HEK293T (cell line): ENCODE results near the gene JMJD8.

Source experiments
- ARNT ChIP-seq: fragments of 450-650 bp; IDR thresholded peaks from 2 replicates; pipeline ENCODE4 v1.6.1; 2017; ENCODE audit warnings: mild to moderate bottlenecking
- BHLHE40 ChIP-seq: fragments of 450-650 bp; IDR thresholded peaks from 2 replicates; pipeline ENCODE4 v1.6.1; 2016; ENCODE audit warnings: mild to moderate bottlenecking, moderate library complexity, borderline replicate concordance
- FOXA1 ChIP-seq: fragments of 450-650 bp; IDR thresholded peaks from 2 replicates; pipeline ENCODE4 v1.6.1; 2016; ENCODE audit warnings: mild to moderate bottlenecking
- FOXK2 ChIP-seq: fragments of 450-650 bp; IDR thresholded peaks from 2 replicates; pipeline ENCODE4 v1.6.1; 2016; ENCODE audit warnings: mild to moderate bottlenecking
- FOXM1 ChIP-seq: fragments of 450-650 bp; IDR thresholded peaks from 2 replicates; pipeline ENCODE4 v1.6.1; 2017; ENCODE audit warnings: mild to moderate bottlenecking, borderline replicate concordance
- LEF1 ChIP-seq: fragments of 450-650 bp; IDR thresholded peaks from 2 replicates; pipeline ENCODE4 v1.6.1; 2017; ENCODE audit warnings: mild to moderate bottlenecking, borderline replicate concordance
- NFRKB ChIP-seq: fragments of 450-650 bp; IDR thresholded peaks from 2 replicates; pipeline ENCODE4 v1.6.1; 2016; ENCODE audit warnings: mild to moderate bottlenecking, moderate library complexity
- SP1 ChIP-seq: fragments of 450-650 bp; IDR thresholded peaks from 2 replicates; pipeline ENCODE4 v1.6.1; 2017
- SUZ12 ChIP-seq: fragments of 450-650 bp; IDR thresholded peaks from 2 replicates; pipeline ENCODE4 v1.6.1; 2016; ENCODE audit warnings: mild to moderate bottlenecking

GRCh38 chr16:662597-662996 is 21.5 kb downstream of the JMJD8 start:
- no peak for TF ChIP-seq FOXM1
- no peak for TF ChIP-seq FOXK2
- no peak for TF ChIP-seq SUZ12
- no peak for TF ChIP-seq ARNT
- no peak for TF ChIP-seq SP1
- no peak for TF ChIP-seq LEF1
- no peak for TF ChIP-seq FOXA1
- no peak for TF ChIP-seq NFRKB
- TF ChIP-seq BHLHE40 = no peak
